GM23248 (cell line): ENCODE results near the gene ERICH6.

Source experiments
- EZH2 ChIP-seq: fragments of 200-600 bp; sonication (generic); IDR thresholded peaks from 2 replicates; pipeline ENCODE4 v1.6.1; 2018; ENCODE audit warnings: antibody characterized with exemption, mild to moderate bottlenecking; ENCODE audit not compliant: insufficient read depth, poor library complexity, severe bottlenecking
- EZH2phosphoT487 ChIP-seq: fragments of 200-600 bp; sonication (generic); IDR thresholded peaks from 2 replicates; pipeline ENCODE4 v1.6.1; 2018; ENCODE audit warnings: antibody characterized with exemption, moderate library complexity, mild to moderate bottlenecking, low read depth; ENCODE audit not compliant: insufficient read depth

DNA sequence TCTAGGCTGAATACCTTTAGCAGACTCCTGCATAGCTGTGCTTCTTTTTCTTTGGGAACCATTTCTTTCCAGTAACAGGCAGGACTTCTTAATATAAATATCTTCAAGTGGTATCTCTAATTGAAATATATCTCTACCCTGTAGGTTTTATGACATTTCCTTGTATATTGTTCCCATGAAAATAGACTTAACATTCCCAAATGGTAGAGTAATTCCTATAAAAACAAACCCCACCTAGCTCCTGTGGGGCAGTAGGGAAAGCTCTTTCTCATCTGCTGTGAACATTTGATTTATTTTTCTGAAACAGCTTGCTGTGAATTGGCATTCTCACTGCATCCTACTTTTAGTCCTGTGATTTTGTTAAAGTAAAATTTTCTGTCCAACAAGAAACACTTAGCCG lies 79.8 kb downstream of the ERICH6 start:
- TF ChIP-seq EZH2 (no peak), EZH2phosphoT487 (no peak)
